Measurements from ENCODE around the gene AFAP1L1. TPM values are rescaled to one million over a fixed set of nuclear protein-coding genes. Genes with fewer than 3 reads are reported as not detected.

The AFAP1L1 gene
- total RNA-seq, 1 donor: 1.1 TPM

- no peak for TF ChIP-seq CTCF (IDR thresholded peaks at IDR 0.05; ENCODE audit: extremely low read depth, low read depth, low read length)
- Histone ChIP-seq H3K4me1 (ENCODE audit: insufficient read depth, low read length) (no peaks in the 10 kb centered on the region), H2AFZ (ENCODE audit: low read length) (no peak overlapping the region), H3K79me2 (ENCODE audit: insufficient read depth, low read length) (no peaks in the 10 kb centered on the region), H3K4me3 (ENCODE audit: insufficient read depth, low read length) (no peak overlapping the region), H3K27ac (ENCODE audit: low read depth, low read length) (no peak overlapping the region), H4K20me1 (ENCODE audit: insufficient read depth, low read length) (no peaks in the 10 kb centered on the region), H3K27me3 (ENCODE audit: insufficient read depth, low read length) (peaks cover 6% of the 10 kb centered on the region), H3K36me3 (ENCODE audit: insufficient read depth, low read length) (no peaks in the 10 kb centered on the region), H3K9me3 (ENCODE audit: low read depth, low read length) (no peaks in the 10 kb centered on the region), H3K4me2 (ENCODE audit: insufficient read depth, low read length) (no peak overlapping the region)
- peak; percentile 25 for DNase-seq (ENCODE audit: insufficient read length, low spot score, missing footprints)
These were observed 102.6 kb downstream of the AFAP1L1 start for GRCh38 chr5:149374303-149374702.

DNA sequence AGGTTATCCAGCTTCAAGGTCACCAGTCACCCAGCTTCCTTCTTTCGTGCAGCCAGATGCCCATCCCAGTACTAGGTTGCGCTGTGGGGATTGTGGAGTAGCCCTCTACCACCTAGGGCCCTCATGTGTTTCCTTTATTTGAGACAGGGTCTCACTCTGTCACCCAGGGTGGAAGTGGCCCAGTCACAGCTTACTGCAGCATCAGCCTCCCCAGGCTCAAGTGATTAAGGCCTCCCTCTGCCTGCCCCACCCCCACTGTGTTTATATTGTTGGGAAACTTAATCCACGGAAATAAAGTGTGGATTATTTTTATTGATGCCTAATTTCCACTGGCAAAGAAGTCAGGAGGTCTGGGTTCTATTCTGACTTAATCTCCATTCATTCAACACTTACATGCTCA, 103.1 kb downstream of the AFAP1L1 start:
- Histone ChIP-seq H3K27me3 (ENCODE audit: insufficient read depth, low read length) (peaks cover 6% of the 10 kb centered on the region), H3K4me3 (ENCODE audit: insufficient read depth, low read length) (no peak overlapping the region), H3K36me3 (ENCODE audit: insufficient read depth, low read length) (no peaks in the 10 kb centered on the region), H3K4me2 (ENCODE audit: insufficient read depth, low read length) (no peak overlapping the region), H3K9me3 (ENCODE audit: low read depth, low read length) (no peaks in the 10 kb centered on the region), H2AFZ (ENCODE audit: low read length) (no peak overlapping the region), H3K4me1 (ENCODE audit: insufficient read depth, low read length) (no peaks in the 10 kb centered on the region), H3K79me2 (ENCODE audit: insufficient read depth, low read length) (no peaks in the 10 kb centered on the region), H3K27ac (ENCODE audit: low read depth, low read length) (no peak overlapping the region), H4K20me1 (ENCODE audit: insufficient read depth, low read length) (no peaks in the 10 kb centered on the region)
- no peak for TF ChIP-seq CTCF (IDR thresholded peaks at IDR 0.05; ENCODE audit: extremely low read depth, low read depth, low read length)
- no peak for DNase-seq (ENCODE audit: insufficient read length, low spot score, missing footprints)

GRCh38 chr5:149375434-149375833, 103.8 kb downstream of the AFAP1L1 start:
- TF ChIP-seq CTCF (IDR thresholded peaks at IDR 0.05; ENCODE audit: extremely low read depth, low read depth, low read length): no peak
- Histone ChIP-seq H3K4me3 (ENCODE audit: insufficient read depth, low read length) (no peak overlapping the region), H3K9me3 (ENCODE audit: low read depth, low read length) (no peaks in the 10 kb centered on the region), H2AFZ (ENCODE audit: low read length) (no peak overlapping the region), H3K27me3 (ENCODE audit: insufficient read depth, low read length) (peaks cover 6% of the 10 kb centered on the region), H3K79me2 (ENCODE audit: insufficient read depth, low read length) (no peaks in the 10 kb centered on the region), H3K27ac (ENCODE audit: low read depth, low read length) (no peak overlapping the region), H3K36me3 (ENCODE audit: insufficient read depth, low read length) (no peaks in the 10 kb centered on the region), H4K20me1 (ENCODE audit: insufficient read depth, low read length) (no peaks in the 10 kb centered on the region), H3K4me1 (ENCODE audit: insufficient read depth, low read length) (no peaks in the 10 kb centered on the region), H3K4me2 (ENCODE audit: insufficient read depth, low read length) (no peak overlapping the region)
- peak; percentile 3 for DNase-seq (ENCODE audit: insufficient read length, low spot score, missing footprints)

DNA sequence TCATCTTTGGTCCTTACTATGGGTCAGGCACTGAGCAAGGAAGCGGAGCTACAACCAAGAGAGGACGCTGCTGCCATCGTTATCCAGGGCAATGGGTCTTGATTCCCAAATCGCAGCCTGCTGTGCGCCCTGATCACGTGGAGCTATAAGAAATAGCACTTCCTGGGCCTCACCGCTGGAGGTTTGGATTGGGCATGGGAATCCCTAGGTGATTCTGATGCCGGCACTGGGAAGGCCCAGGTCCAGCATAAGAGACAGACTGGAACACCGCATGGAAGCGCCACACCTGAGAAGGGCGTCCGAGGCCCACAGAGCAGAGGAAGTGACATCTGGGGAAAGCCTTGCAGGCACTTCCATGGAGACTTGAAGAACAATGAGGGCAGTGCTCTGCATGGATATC, 104.4 kb downstream of the AFAP1L1 start:
- Histone ChIP-seq H2AFZ (ENCODE audit: low read length) (no peak overlapping the region), H3K79me2 (ENCODE audit: insufficient read depth, low read length) (no peaks in the 10 kb centered on the region), H3K36me3 (ENCODE audit: insufficient read depth, low read length) (no peaks in the 10 kb centered on the region), H3K27ac (ENCODE audit: low read depth, low read length) (no peak overlapping the region), H3K27me3 (ENCODE audit: insufficient read depth, low read length) (peaks cover 6% of the 10 kb centered on the region), H3K4me2 (ENCODE audit: insufficient read depth, low read length) (no peak overlapping the region), H4K20me1 (ENCODE audit: insufficient read depth, low read length) (no peaks in the 10 kb centered on the region), H3K9me3 (ENCODE audit: low read depth, low read length) (no peaks in the 10 kb centered on the region), H3K4me3 (ENCODE audit: insufficient read depth, low read length) (no peak overlapping the region), H3K4me1 (ENCODE audit: insufficient read depth, low read length) (no peaks in the 10 kb centered on the region)
- DNase-seq (ENCODE audit: insufficient read length, low spot score, missing footprints): no peak
- no peak for TF ChIP-seq CTCF (IDR thresholded peaks at IDR 0.05; ENCODE audit: extremely low read depth, low read depth, low read length)
